ENCODE results near the gene TRIO.

TRIO gene

GRCh38 chr5:14419686-14420085 lies 276.5 kb downstream of the TRIO start:
- intact Hi-C loops (cut with DNase I; ENCODE audit: low total_unique reads): no loop called here

GRCh38 chr5:14420101-14420811 lies 277.1 kb downstream of the TRIO start:
- Histone ChIP-seq H3K4me3 (no peak overlapping the region), H3K36me3 (peaks cover 39 to 81% (median 43%) of the 10 kb centered on the region in 3 donors), H3K27me3 (no peaks in the 10 kb centered on the region), H3K4me1 (no peaks in the 10 kb centered on the region), H3K9me3 (no peaks in the 10 kb centered on the region), H3K27ac (no peak overlapping the region)
- intact Hi-C loops (cut with DNase I; ENCODE audit: low total_unique reads): no loop called here
- TF ChIP-seq, protein P1, sequence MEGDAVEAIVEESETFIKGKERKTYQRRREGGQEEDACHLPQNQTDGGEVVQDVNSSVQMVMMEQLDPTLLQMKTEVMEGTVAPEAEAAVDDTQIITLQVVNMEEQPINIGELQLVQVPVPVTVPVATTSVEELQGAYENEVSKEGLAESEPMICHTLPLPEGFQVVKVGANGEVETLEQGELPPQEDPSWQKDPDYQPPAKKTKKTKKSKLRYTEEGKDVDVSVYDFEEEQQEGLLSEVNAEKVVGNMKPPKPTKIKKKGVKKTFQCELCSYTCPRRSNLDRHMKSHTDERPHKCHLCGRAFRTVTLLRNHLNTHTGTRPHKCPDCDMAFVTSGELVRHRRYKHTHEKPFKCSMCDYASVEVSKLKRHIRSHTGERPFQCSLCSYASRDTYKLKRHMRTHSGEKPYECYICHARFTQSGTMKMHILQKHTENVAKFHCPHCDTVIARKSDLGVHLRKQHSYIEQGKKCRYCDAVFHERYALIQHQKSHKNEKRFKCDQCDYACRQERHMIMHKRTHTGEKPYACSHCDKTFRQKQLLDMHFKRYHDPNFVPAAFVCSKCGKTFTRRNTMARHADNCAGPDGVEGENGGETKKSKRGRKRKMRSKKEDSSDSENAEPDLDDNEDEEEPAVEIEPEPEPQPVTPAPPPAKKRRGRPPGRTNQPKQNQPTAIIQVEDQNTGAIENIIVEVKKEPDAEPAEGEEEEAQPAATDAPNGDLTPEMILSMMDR (IDR thresholded peaks at IDR 0.05): no peak
- no peak for DNase-seq

More at GRCh38 chr5:14419686-14420085, 276.5 kb downstream of the TRIO start:
- H3K4me3 ChIP-seq: no peak overlapping the region
- H3K4me1 ChIP-seq: no peaks in the 10 kb centered on the region
- peaks cover 45 to 81% (median 48%) of the 10 kb centered on the region in 3 donors for H3K36me3 ChIP-seq
- no peaks in the 10 kb centered on the region for H3K9me3 ChIP-seq
- no peaks in the 10 kb centered on the region for H3K27me3 ChIP-seq
- TF ChIP-seq, protein P1 (IDR thresholded peaks at IDR 0.05): no peak
- no peak overlapping the region for H3K27ac ChIP-seq
- DNase-seq: no peak

- Histone ChIP-seq H3K27me3 (no peaks in the 10 kb centered on the region), H3K27ac (no peak overlapping the region), H3K9me3 (no peaks in the 10 kb centered on the region), H3K4me1 (no peaks in the 10 kb centered on the region), H3K4me3 (no peak overlapping the region), H3K36me3 (peaks cover 37 to 77% (median 49%) of the 10 kb centered on the region in 3 donors)
- intact Hi-C loops (cut with DNase I; ENCODE audit: low total_unique reads): no loop called here
- DNase-seq: no peak
- TF ChIP-seq, protein P1 (IDR thresholded peaks at IDR 0.05): no peak
Measured at GRCh38 chr5:14421851-14422250, 278.7 kb downstream of the TRIO start.

GRCh38 chr5:14424011-14424685 lies 281.0 kb downstream of the TRIO start:
- TF ChIP-seq, protein P1 (IDR thresholded peaks at IDR 0.05): no peak
- DNase-seq: no peak
- no peak overlapping the region for H3K4me3 ChIP-seq
- H3K27me3 ChIP-seq: no peaks in the 10 kb centered on the region
- intact Hi-C loops (cut with DNase I; ENCODE audit: low total_unique reads): no loop called here
- no peaks in the 10 kb centered on the region for H3K9me3 ChIP-seq
- H3K36me3 ChIP-seq: peaks cover 27 to 67% (median 51%) of the 10 kb centered on the region in 3 donors
- H3K4me1 ChIP-seq: peaks cover 0 to 4% (median 0%) of the 10 kb centered on the region in 4 donors
- H3K27ac ChIP-seq: no peak overlapping the region

GRCh38 chr5:14425559-14425958 lies 282.4 kb downstream of the TRIO start:
- H3K4me1 ChIP-seq: peaks cover 0 to 4% (median 0%) of the 10 kb centered on the region in 4 donors
- H3K4me3 ChIP-seq: no peak overlapping the region
- H3K9me3 ChIP-seq: no peaks in the 10 kb centered on the region
- H3K27ac ChIP-seq: no peak overlapping the region
- intact Hi-C loops (cut with DNase I; ENCODE audit: low total_unique reads): no loop called here
- DNase-seq: no peak
- TF ChIP-seq, protein P1 (IDR thresholded peaks at IDR 0.05): no peak
- peaks cover 17 to 53% (median 42%) of the 10 kb centered on the region in 3 donors for H3K36me3 ChIP-seq
- H3K27me3 ChIP-seq: no peaks in the 10 kb centered on the region
